ENCODE measurements around the gene HHIPL1.

The HHIPL1 gene

DNA sequence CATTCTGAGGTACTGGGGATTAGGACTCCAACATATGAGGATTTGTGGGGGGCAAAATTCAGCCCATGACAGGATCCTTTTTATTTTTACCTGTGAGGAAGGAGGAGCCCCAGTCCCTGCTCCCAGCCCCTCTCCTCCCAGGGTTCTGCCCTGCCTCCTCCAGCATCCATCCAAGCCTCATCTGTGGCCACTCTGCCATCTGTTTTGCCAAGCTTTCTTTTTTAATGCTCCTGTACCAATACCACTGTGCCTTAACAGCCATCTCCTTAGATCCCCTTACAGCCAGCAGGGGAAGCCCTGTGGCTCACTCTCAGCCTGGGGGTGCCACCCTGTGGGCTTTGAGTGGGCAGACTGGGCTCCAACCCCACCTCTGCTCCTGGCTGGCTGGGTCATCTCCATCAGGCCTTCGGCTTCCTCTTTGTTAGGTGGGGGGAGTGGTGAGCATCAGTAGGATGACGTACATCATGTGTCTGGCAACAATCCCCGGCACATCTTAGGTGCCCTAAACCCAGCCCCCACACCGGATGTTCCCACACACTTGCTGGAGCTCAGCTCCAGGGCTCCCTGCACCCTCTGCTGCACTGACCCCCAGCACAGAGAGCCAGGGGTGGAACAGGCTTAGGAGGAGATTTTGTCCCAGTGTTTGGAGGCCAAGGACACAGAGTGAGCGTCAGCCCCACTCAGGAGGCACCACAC is 79.4 kb downstream of the HHIPL1 start:
- no peak for TF ChIP-seq EZH2phosphoT487 (conservative IDR thresholded peaks at IDR 0.05; ENCODE audit: low read length)
- Histone ChIP-seq H2AFZ (ENCODE audit: low read depth, low read length, severe bottlenecking) (no peak overlapping the region), H3K79me2 (ENCODE audit: insufficient read depth, low read length) (no peaks in the 10 kb centered on the region), H4K20me1 (ENCODE audit: low read depth, low read length) (no peaks in the 10 kb centered on the region), H3K27me3 (ENCODE audit: low read length) (no peaks in the 10 kb centered on the region), H3K9me3 (ENCODE audit: insufficient read depth, low read length) (no peaks in the 10 kb centered on the region), H3K9me2 (replicated peaks; ENCODE audit: insufficient read depth, low read length) (no peaks in the 10 kb centered on the region), H3K4me3 (ENCODE audit: insufficient read depth, low read length, poor library complexity, severe bottlenecking) (no peak overlapping the region), H3K9ac (ENCODE audit: low read length) (no peak overlapping the region), H3K4me2 (ENCODE audit: low read depth, low read length, poor library complexity, severe bottlenecking) (no peak overlapping the region), H3K36me3 (ENCODE audit: low read length) (no peaks in the 10 kb centered on the region), H3F3A (ENCODE audit: insufficient read depth) (no peaks in the 10 kb centered on the region), H3K27ac (ENCODE audit: low read depth, low read length) (no peak overlapping the region)

DNA sequence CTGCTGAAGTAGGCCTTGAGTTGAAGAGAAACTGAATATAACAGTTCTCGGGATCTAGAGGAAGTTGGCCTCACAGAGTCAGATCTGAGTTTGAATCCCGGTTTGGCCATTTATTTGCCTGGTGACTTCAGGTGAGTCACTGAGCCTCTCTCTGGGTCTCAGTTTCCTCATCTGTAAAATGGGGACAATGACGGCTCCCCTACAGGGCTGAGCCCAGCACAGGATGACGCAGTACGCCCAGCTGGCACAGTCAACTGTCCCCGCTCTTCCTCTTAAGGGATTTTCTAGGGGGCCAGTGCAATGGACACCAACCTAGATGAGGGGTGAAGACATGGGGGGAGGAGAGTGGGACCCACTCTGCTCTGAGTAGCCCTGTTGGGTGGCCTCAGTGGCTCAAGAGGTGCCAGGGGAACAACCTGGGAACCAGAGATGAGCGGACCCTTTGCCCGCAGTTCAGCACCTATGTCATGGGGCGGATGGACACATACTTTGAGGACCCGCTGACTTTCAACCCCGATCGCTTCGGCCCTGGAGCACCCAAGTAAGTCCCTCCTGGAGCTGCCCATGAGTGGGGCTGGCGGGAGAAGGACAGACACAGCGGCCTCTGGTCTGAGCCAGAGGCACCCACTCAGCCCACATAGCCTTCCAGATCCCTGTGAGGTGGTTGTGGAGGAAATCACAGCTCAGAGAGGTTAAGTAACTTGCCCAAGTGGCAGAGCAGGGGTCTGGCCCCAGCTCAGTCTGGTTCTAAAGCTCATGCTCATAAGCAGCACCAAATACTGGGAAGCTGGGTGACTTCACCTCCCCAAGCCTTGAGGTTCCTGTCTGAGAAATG is 80.2 kb downstream of the HHIPL1 start:
- Histone ChIP-seq H3F3A (ENCODE audit: insufficient read depth) (no peaks in the 10 kb centered on the region), H3K9me2 (replicated peaks; ENCODE audit: insufficient read depth, low read length) (no peaks in the 10 kb centered on the region), H3K9ac (ENCODE audit: low read length) (no peak overlapping the region), H3K4me2 (ENCODE audit: low read depth, low read length, poor library complexity, severe bottlenecking) (no peak overlapping the region), H3K9me3 (ENCODE audit: insufficient read depth, low read length) (no peaks in the 10 kb centered on the region), H3K36me3 (ENCODE audit: low read length) (no peaks in the 10 kb centered on the region), H3K79me2 (ENCODE audit: insufficient read depth, low read length) (no peaks in the 10 kb centered on the region), H3K27ac (ENCODE audit: low read depth, low read length) (no peak overlapping the region), H4K20me1 (ENCODE audit: low read depth, low read length) (no peaks in the 10 kb centered on the region), H2AFZ (ENCODE audit: low read depth, low read length, severe bottlenecking) (no peak overlapping the region), H3K27me3 (ENCODE audit: low read length) (no peaks in the 10 kb centered on the region), H3K4me3 (ENCODE audit: insufficient read depth, low read length, poor library complexity, severe bottlenecking) (no peak overlapping the region)
- no peak for TF ChIP-seq EZH2phosphoT487 (conservative IDR thresholded peaks at IDR 0.05; ENCODE audit: low read length)
- TF ChIP-seq, protein P1, sequence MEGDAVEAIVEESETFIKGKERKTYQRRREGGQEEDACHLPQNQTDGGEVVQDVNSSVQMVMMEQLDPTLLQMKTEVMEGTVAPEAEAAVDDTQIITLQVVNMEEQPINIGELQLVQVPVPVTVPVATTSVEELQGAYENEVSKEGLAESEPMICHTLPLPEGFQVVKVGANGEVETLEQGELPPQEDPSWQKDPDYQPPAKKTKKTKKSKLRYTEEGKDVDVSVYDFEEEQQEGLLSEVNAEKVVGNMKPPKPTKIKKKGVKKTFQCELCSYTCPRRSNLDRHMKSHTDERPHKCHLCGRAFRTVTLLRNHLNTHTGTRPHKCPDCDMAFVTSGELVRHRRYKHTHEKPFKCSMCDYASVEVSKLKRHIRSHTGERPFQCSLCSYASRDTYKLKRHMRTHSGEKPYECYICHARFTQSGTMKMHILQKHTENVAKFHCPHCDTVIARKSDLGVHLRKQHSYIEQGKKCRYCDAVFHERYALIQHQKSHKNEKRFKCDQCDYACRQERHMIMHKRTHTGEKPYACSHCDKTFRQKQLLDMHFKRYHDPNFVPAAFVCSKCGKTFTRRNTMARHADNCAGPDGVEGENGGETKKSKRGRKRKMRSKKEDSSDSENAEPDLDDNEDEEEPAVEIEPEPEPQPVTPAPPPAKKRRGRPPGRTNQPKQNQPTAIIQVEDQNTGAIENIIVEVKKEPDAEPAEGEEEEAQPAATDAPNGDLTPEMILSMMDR (IDR thresholded peaks at IDR 0.05; ENCODE audit: insufficient read depth, low read length, poor library complexity, severe bottlenecking) = no peak

DNA sequence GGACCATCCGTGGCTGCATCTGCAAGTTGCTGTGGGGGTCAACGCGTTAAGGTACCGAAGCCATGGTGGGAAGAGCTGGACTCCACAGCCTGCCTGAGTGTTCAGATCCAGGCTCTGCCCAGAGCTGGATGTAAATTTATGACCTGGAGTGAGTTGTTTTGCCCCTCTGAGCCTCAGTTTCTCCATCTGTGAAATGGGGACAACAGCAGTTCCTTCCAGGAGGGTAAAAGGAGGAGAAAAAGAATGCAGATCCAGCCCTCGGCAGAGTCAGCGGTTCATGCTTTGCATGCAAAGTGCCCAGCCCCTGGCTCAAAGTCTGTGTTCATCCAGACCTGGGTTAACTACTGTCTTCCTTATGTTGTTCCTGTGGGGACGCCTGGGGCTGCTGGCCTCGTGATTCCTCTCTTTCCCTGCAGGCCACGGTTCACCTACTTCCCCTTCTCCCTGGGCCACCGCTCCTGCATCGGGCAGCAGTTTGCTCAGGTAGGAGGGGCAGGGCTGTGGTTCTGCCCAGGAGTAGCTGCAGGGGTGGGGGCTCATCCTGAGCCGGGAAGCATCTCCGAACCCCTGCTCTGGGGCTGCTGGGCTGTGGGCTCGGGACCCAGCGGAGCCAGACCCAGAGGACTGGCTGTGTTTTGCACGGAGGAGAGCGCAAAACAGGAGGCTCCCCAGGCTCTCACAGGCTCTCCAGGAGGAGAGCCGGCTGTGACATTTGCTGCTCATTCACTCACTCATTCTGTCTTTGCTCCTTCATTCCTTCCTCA is 81.0 kb downstream of the HHIPL1 start:
- H3K9me2 ChIP-seq (replicated peaks; ENCODE audit: insufficient read depth, low read length) = no peaks in the 10 kb centered on the region
- H3K36me3 ChIP-seq (ENCODE audit: low read length) = no peaks in the 10 kb centered on the region
- no peaks in the 10 kb centered on the region for H4K20me1 ChIP-seq (ENCODE audit: low read depth, low read length)
- H3K9ac ChIP-seq (ENCODE audit: low read length) = no peak overlapping the region
- no peak overlapping the region for H3K4me3 ChIP-seq (ENCODE audit: insufficient read depth, low read length, poor library complexity, severe bottlenecking)
- H3F3A ChIP-seq (ENCODE audit: insufficient read depth) = no peaks in the 10 kb centered on the region
- H3K9me3 ChIP-seq (ENCODE audit: insufficient read depth, low read length) = no peaks in the 10 kb centered on the region
- H3K79me2 ChIP-seq (ENCODE audit: insufficient read depth, low read length) = no peaks in the 10 kb centered on the region
- no peak overlapping the region for H3K27ac ChIP-seq (ENCODE audit: low read depth, low read length)
- H3K27me3 ChIP-seq (ENCODE audit: low read length) = no peaks in the 10 kb centered on the region
- H2AFZ ChIP-seq (ENCODE audit: low read depth, low read length, severe bottlenecking) = no peak overlapping the region
- no peak overlapping the region for H3K4me2 ChIP-seq (ENCODE audit: low read depth, low read length, poor library complexity, severe bottlenecking)
- TF ChIP-seq, protein P1 (IDR thresholded peaks at IDR 0.05; ENCODE audit: insufficient read depth, low read length, poor library complexity, severe bottlenecking) = no peak
- no peak for TF ChIP-seq EZH2phosphoT487 (conservative IDR thresholded peaks at IDR 0.05; ENCODE audit: low read length)
